Mammary epithelial cell (primary cell): ENCODE results near the gene PRDM12.

Source experiments
- CTCF ChIP-seq, 2 donors: IDR thresholded peaks in 1 of 2; conservative IDR thresholded peaks in 1 of 2; 2 replicates each; pipeline ENCODE4 v1.5.1; 2011 to 2012; ENCODE audit warnings: inconsistent platforms in 2 of 2, low read length in 2 of 2, mild to moderate bottlenecking in 2 of 2, control low read depth in 1 of 2, low read depth in 1 of 2; ENCODE audit not compliant: insufficient read depth in 1 of 2; ENCODE audit errors: extremely low read depth in 1 of 2
- EZH2 ChIP-seq: IDR thresholded peaks from 2 replicates; pipeline ENCODE4 v1.6.1; 2012; ENCODE audit warnings: low read length, inconsistent platforms, borderline replicate concordance

GRCh38 chr9:130636648-130637020, 27.8 kb upstream of the PRDM12 start:
- TF ChIP-seq CTCF (conservative IDR thresholded peaks at IDR 0.05 in 1 of 2, IDR thresholded peaks at IDR 0.05 in 1 of 2; ENCODE audit: extremely low read depth in 1 of 2, insufficient read depth in 1 of 2, low read depth in 1 of 2, low read length in 2 of 2) = no peak
- TF ChIP-seq EZH2 = no peak
